ENCODE results near the gene BCCIP. TPM values are rescaled to one million over a fixed set of nuclear protein-coding genes. Genes with fewer than 3 reads are reported as not detected.

BCCIP gene
- total and polyA plus RNA-seq, 4 donors: 37.5 to 70.1 (median 47.4) TPM

- Histone ChIP-seq H3K4me3 (no peak overlapping the region), H3K27ac (ENCODE audit: low read depth in 1 of 2, low read length in 1 of 2) (no peak overlapping the region), H3K27me3 (ENCODE audit: control insufficient read depth in 3 of 3, insufficient read depth in 3 of 3, low read length in 2 of 3) (no peaks in the 10 kb centered on the region), H3K9me3 (ENCODE audit: control insufficient read depth in 4 of 4, insufficient read depth in 3 of 4, low read length in 3 of 4) (no peaks in the 10 kb centered on the region), H3K4me1 (ENCODE audit: control insufficient read depth in 5 of 5, insufficient read depth in 5 of 5, low read length in 5 of 5) (no peaks in the 10 kb centered on the region), H3K36me3 (ENCODE audit: control insufficient read depth in 4 of 4, insufficient read depth in 4 of 4, low read length in 4 of 4) (peaks cover 16 to 43% (median 29%) of the 10 kb centered on the region in 4 donors), H3K9ac (ENCODE audit: insufficient read depth in 1 of 2, low read length in 2 of 2) (no peak overlapping the region)
- ATAC-seq (ENCODE audit: insufficient read depth, low FRiP score) (no peak), DNase-seq (no peak)
- WGBS, 2 donors: 92 to 97% methylated on average over 9 of the region's 9 CpGs
- no peak for TF ChIP-seq CTCF (IDR thresholded peaks at IDR 0.05; ENCODE audit: control extremely low read depth, extremely low read depth)
Measured at GRCh38 chr10:125843603-125844329, 20.4 kb downstream of the BCCIP start.

- no peaks in the 10 kb centered on the region for H3K27me3 ChIP-seq (ENCODE audit: control insufficient read depth in 3 of 3, insufficient read depth in 3 of 3, low read length in 2 of 3)
- ATAC-seq (ENCODE audit: insufficient read depth, low FRiP score) (no peak), DNase-seq (peak in 1 of 3 donors; percentile 4)
- no peaks in the 10 kb centered on the region for H3K4me1 ChIP-seq (ENCODE audit: control insufficient read depth in 5 of 5, insufficient read depth in 5 of 5, low read length in 5 of 5)
- WGBS, 2 donors: 88 to 90% methylated on average over 7 of the region's 7 CpGs
- no peak overlapping the region for H3K4me3 ChIP-seq
- H3K27ac ChIP-seq (ENCODE audit: low read depth in 1 of 2, low read length in 1 of 2): no peak overlapping the region
- no peaks in the 10 kb centered on the region for H3K9me3 ChIP-seq (ENCODE audit: control insufficient read depth in 4 of 4, insufficient read depth in 3 of 4, low read length in 3 of 4)
- TF ChIP-seq CTCF (IDR thresholded peaks at IDR 0.05; ENCODE audit: control extremely low read depth, extremely low read depth): no peak
- no peak overlapping the region for H3K9ac ChIP-seq (ENCODE audit: insufficient read depth in 1 of 2, low read length in 2 of 2)
- peaks cover 12 to 39% (median 26%) of the 10 kb centered on the region in 4 donors for H3K36me3 ChIP-seq (ENCODE audit: control insufficient read depth in 4 of 4, insufficient read depth in 4 of 4, low read length in 4 of 4)
Measured at GRCh38 chr10:125844751-125845221, 21.4 kb downstream of the BCCIP start.

GRCh38 chr10:125845617-125846016 lies 22.3 kb downstream of the BCCIP start:
- WGBS, 2 donors: 93 to 95% methylated on average over 11 of the region's 11 CpGs
- Histone ChIP-seq H3K9me3 (ENCODE audit: control insufficient read depth in 4 of 4, insufficient read depth in 3 of 4, low read length in 3 of 4) (no peaks in the 10 kb centered on the region), H3K36me3 (ENCODE audit: control insufficient read depth in 4 of 4, insufficient read depth in 4 of 4, low read length in 4 of 4) (peaks cover 5 to 30% (median 24%) of the 10 kb centered on the region in 4 donors), H3K9ac (ENCODE audit: insufficient read depth in 1 of 2, low read length in 2 of 2) (no peak overlapping the region), H3K27me3 (ENCODE audit: control insufficient read depth in 3 of 3, insufficient read depth in 3 of 3, low read length in 2 of 3) (no peaks in the 10 kb centered on the region), H3K4me1 (ENCODE audit: control insufficient read depth in 5 of 5, insufficient read depth in 5 of 5, low read length in 5 of 5) (no peaks in the 10 kb centered on the region), H3K4me3 (no peak overlapping the region), H3K27ac (ENCODE audit: low read depth in 1 of 2, low read length in 1 of 2) (no peak overlapping the region)
- no peak for DNase-seq
- ATAC-seq (ENCODE audit: insufficient read depth, low FRiP score): no peak
- no peak for TF ChIP-seq CTCF (IDR thresholded peaks at IDR 0.05; ENCODE audit: control extremely low read depth, extremely low read depth)
